Measurements from ENCODE around the gene PSKH1.

DNA sequence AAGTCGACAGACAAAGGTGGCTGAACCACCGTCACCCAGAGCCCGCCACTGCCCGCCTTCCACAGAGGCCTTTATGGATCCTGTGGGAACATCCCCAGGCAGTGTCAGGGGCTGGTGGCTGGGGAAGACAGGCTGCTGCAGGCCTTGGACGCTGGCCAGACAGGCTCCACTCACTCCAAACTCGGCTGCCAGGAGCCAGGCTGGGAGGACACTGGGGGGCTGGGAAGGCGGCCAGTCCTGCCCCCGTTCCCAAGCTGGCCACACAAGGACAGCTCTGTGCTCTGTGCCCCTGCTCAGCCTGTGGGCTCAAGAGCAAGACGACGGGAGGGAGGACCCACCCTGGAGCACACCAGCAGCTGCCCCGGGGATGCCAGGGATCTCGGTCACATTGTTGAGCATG lies 58.4 kb downstream of the PSKH1 start:
- TF ChIP-seq FOSL2 (IDR thresholded peaks at IDR 0.05), result no peak
- TF ChIP-seq FOSL2 (CRISPR knock-in tag; IDR thresholded peaks at IDR 0.05), result no peak
- TF ChIP-seq ZSCAN20 (CRISPR knock-in tag; IDR thresholded peaks at IDR 0.05), result no peak
- TF ChIP-seq, protein P1, sequence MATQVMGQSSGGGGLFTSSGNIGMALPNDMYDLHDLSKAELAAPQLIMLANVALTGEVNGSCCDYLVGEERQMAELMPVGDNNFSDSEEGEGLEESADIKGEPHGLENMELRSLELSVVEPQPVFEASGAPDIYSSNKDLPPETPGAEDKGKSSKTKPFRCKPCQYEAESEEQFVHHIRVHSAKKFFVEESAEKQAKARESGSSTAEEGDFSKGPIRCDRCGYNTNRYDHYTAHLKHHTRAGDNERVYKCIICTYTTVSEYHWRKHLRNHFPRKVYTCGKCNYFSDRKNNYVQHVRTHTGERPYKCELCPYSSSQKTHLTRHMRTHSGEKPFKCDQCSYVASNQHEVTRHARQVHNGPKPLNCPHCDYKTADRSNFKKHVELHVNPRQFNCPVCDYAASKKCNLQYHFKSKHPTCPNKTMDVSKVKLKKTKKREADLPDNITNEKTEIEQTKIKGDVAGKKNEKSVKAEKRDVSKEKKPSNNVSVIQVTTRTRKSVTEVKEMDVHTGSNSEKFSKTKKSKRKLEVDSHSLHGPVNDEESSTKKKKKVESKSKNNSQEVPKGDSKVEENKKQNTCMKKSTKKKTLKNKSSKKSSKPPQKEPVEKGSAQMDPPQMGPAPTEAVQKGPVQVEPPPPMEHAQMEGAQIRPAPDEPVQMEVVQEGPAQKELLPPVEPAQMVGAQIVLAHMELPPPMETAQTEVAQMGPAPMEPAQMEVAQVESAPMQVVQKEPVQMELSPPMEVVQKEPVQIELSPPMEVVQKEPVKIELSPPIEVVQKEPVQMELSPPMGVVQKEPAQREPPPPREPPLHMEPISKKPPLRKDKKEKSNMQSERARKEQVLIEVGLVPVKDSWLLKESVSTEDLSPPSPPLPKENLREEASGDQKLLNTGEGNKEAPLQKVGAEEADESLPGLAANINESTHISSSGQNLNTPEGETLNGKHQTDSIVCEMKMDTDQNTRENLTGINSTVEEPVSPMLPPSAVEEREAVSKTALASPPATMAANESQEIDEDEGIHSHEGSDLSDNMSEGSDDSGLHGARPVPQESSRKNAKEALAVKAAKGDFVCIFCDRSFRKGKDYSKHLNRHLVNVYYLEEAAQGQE (IDR thresholded peaks at IDR 0.05), result no peak
- TF ChIP-seq, protein P2, sequence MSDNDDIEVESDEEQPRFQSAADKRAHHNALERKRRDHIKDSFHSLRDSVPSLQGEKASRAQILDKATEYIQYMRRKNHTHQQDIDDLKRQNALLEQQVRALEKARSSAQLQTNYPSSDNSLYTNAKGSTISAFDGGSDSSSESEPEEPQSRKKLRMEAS (IDR thresholded peaks at IDR 0.05), result no peak
- TF ChIP-seq, protein P3, sequence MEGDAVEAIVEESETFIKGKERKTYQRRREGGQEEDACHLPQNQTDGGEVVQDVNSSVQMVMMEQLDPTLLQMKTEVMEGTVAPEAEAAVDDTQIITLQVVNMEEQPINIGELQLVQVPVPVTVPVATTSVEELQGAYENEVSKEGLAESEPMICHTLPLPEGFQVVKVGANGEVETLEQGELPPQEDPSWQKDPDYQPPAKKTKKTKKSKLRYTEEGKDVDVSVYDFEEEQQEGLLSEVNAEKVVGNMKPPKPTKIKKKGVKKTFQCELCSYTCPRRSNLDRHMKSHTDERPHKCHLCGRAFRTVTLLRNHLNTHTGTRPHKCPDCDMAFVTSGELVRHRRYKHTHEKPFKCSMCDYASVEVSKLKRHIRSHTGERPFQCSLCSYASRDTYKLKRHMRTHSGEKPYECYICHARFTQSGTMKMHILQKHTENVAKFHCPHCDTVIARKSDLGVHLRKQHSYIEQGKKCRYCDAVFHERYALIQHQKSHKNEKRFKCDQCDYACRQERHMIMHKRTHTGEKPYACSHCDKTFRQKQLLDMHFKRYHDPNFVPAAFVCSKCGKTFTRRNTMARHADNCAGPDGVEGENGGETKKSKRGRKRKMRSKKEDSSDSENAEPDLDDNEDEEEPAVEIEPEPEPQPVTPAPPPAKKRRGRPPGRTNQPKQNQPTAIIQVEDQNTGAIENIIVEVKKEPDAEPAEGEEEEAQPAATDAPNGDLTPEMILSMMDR (IDR thresholded peaks at IDR 0.05), result no peak
- no peak for TF ChIP-seq POLR2AphosphoS2 (conservative IDR thresholded peaks at IDR 0.05; ENCODE audit: low read length)
- no peak for TF ChIP-seq BHLHE40 (IDR thresholded peaks at IDR 0.05; ENCODE audit: low read depth, low read length)
- TF ChIP-seq JUN (IDR thresholded peaks at IDR 0.05), result no peak
- no peak for TF ChIP-seq ELK1 (IDR thresholded peaks at IDR 0.05; ENCODE audit: low read depth, low read length)
- TF ChIP-seq KDM1A (IDR thresholded peaks at IDR 0.05; ENCODE audit: low read depth), result no peak
- TF ChIP-seq CEBPB (IDR thresholded peaks at IDR 0.05), result no peak
- TF ChIP-seq POLR2A (IDR thresholded peaks at IDR 0.05; ENCODE audit: low read length), result no peak
- TF ChIP-seq NR3C1 (IDR thresholded peaks at IDR 0.05), result no peak
- no peak for TF ChIP-seq RNF2 (IDR thresholded peaks at IDR 0.05; ENCODE audit: borderline replicate concordance, low read depth)
